Measurements from ENCODE around the gene CNGA4. TPM values are rescaled to one million over a fixed set of nuclear protein-coding genes. Genes with fewer than 3 reads are reported as not detected.

CNGA4 gene
- total RNA-seq (2014; rRNA removed; shearing (Covaris generic)): not detected in 2 replicates

DNA sequence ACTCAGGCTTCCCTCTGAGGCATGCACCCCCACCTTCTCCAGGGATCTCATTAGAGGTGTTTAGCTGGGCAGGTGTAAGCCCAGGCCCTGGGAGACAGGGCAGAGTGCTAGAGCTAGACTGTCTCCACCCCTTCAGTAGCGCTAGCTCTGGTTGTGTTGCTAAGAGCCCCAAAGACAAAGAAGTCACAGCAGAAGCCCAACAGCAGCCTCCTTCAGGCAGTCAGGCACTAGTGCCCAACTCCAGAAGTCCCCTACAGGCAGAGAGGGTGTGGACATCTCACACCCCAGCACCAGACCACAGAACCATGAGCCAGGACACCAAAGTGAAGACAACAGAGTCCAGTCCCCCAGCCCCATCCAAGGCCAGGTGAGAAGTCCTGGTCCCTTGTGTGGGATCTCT lies at the start of gene CNGA4:
TSS of gene CNGA4 (plus strand) at position 188 of the 400 bp plus-strand sequence. CDS start at position 306, 118 bp downstream.
- no peak for DNase-seq (ENCODE audit: low read depth)

- no peak for DNase-seq (ENCODE audit: low read depth)
Observed at GRCh38 chr11:6191742-6192141, 47.1 kb upstream of the CNGA4 start.

DNA sequence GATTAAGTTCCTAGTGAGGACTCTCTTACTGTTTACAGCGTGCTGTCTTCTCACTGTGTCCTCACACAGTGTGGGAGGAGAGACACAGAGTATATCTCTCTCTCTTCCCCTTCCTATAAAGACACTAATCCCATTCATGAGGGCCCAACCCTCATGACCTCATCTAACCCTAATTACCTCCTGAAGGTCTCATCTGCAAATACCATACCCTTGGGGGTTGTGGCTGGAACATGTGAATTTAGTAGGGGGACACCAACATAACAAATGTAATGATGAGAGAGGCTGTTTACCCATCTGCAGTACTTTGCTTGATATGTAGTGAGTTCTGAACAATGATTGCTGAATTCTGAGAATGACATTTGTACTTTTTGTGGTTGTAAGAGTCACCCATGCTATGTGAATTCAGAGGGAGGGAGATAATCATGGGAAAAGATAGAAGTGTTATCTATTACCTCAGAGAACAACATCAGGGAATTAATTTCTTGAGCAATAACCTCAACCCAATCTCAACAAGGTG lies 44.8 kb upstream of the CNGA4 start:
- DNase-seq (ENCODE audit: low read depth): no peak

GRCh38 chr11:6196396-6196795 lies 42.5 kb upstream of the CNGA4 start:
- DNase-seq (ENCODE audit: low read depth): no peak

DNA sequence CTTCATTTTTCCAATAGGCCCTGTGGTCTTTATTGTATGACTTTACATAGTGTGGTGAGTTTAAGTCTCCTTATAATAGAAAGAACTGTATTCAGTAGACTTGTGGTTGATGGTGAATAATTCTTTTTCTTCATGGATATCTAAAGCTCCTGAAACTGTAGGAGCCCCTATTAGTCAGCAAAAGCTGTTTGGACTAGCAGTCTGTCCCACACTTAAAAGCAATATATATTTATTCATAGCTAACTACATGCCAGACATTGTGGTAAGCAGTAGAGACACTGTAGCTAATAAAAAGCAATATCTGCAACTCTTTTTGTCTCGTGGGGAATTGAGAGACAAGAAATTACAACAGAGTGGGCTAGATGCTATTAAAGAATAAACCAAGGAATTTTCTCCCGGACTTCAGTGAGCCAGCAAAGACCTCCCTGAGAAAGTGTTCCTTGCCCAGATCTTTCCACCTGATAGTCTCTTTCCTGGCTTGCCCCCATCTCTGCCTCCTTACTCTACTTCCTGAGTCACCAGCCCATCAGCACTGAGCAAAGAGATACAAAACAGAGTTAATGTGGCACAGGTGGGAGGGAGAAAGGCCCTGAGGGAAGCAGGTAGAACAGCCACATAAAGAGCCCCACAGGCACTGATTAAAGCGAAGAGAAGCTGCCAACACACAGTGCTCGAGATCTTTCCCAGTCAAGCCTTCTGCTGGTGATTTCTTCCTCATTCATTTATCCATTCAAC lies 41.3 kb upstream of the CNGA4 start:
- no peak for DNase-seq (ENCODE audit: low read depth)

- no peak for DNase-seq (ENCODE audit: low read depth)
Observed at GRCh38 chr11:6199174-6199810, 39.6 kb upstream of the CNGA4 start, which contains the start of gene OR52W1. Gene OR52W1 (plus strand): TSS chr11:6199224. CDS start chr11:6199224, 0 bp downstream.

- no peak for DNase-seq (ENCODE audit: low read depth)
Observed at GRCh38 chr11:6200975-6201374, 37.9 kb upstream of the CNGA4 start.

DNA sequence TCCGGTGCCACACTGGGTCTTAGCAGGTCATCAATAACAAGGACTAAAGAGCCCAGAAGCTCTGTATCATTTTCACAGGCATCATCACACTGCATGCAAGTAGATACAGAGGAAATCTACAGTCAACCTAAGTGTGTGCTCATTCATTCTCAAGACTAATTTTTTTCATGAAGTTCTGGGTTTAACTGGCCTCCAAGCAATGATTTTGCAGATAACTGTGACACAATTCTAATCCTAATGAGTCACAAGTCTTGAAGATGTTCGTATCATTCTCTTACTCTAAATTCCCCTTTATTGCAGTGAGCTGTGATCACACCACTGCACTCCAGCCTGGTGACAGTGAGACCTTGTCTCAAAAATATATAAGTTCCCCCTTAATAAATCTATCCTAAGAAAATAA lies 37.4 kb upstream of the CNGA4 start:
- peak; percentile 9 for DNase-seq (ENCODE audit: low read depth)

GRCh38 chr11:6202041-6202440 lies 36.8 kb upstream of the CNGA4 start:
- no peak for DNase-seq (ENCODE audit: low read depth)

DNA sequence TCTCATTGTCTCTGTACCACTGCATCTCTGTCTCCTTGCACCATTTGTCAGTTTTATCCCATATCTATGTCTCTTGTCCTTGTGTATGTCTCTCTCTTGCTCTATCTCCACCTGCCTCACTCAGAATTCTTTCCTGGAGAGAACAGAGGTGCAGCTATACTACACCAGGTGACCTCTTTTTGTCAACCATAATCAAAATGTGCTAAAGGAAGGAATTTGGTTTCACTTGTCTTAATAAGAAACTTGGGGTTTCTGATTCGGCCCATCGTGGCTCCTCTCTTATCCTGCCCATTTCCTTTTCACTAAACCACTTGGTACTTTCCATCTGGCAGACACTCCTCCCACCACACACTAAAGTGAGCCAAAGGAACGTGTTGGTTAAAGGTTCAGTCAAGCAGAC lies 35.6 kb upstream of the CNGA4 start:
- DNase-seq (ENCODE audit: low read depth): no peak

DNA sequence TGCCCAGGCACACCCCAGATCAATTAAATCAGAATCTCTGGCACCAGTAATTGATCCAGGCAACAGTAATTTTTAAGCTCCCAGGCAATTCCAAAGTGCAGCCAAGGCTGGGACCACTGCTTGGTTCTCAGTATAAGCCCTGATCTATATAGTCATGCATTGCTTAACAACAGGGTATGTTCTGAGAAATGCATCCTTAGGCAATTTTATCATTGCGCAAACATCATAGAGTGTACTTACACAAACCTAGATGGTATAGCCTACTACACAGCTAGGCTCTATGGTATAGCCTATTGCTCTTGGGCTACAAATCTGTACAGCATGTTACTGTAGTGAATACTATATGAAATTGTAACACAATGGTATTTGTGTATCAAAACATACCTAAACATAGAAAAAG lies 34.2 kb upstream of the CNGA4 start:
- DNase-seq (ENCODE audit: low read depth): no peak

DNA sequence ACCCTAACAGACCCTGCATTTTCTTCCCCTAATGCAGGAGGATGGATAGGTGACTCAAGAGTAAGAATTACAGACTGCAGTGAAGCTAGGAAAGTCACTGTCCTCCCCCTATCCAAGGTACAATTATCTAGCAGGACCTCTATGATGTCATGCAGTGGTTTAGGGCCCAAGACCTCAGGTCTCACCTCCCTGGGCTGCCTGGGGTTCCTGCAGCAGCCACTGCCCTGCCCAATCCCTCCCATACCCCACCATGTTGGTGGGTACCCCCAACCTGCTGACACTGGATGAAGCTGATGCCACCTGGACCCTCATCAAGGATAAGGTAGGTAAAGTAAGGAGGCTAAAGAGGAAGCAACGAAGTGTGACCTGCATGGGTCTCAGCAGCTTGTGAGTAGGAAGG lies 33.5 kb upstream of the CNGA4 start, which contains the start of gene C11orf42:
TSS of gene C11orf42 (plus strand) at position 192 of the 400 bp plus-strand sequence. CDS start at position 251, 59 bp downstream.
- DNase-seq (ENCODE audit: low read depth): no peak

GRCh38 chr11:6206456-6207180 lies 32.3 kb upstream of the CNGA4 start:
- DNase-seq (ENCODE audit: low read depth): no peak

DNA sequence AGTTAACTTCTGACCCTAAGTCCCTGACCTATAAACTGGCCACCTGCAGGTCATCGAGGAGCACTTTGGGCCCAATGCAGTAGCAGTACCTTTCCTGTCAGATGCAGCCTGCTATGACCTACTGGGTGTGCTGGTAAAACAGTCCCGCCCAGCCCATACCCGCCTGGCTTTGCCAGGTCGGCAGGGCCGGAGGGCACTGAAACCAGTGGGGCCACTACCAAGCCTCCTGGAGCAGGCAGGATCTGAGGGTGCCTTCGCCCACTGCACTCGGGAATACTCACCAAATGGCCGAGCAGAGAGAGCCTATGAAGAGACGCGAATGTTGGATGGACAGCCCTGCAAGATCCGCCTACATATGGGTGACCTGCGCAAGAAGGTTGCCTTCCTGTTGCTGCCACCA lies 29.1 kb upstream of the CNGA4 start:
- no peak for DNase-seq (ENCODE audit: low read depth)

GRCh38 chr11:6210274-6210955 lies 28.5 kb upstream of the CNGA4 start:
- DNase-seq (ENCODE audit: low read depth): no peak

- no peak for DNase-seq (ENCODE audit: low read depth)
Observed at GRCh38 chr11:6214530-6214929, 24.4 kb upstream of the CNGA4 start.

GRCh38 chr11:6216501-6216900 lies 22.4 kb upstream of the CNGA4 start:
- DNase-seq (ENCODE audit: low read depth): no peak

DNA sequence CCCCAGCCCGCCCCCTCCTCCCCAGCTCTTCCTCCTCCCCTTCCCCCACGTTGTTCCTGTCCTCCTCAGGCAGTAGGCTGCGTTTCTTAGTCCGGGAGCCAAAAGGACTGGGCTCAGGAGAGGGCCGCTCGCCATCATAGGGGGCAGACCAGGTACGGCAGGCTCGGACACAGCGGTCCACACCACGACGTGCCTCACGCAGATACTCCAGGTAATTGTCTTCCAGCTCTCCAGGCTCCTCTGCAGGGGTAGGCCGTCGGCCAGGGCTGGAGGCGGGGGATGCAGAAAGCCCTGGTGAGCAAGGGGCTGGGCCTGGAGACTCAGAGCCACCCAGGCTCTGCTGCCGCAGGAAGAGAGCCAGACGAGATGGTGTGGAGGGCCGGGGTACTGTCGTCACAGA lies 21.2 kb upstream of the CNGA4 start:
- no peak for DNase-seq (ENCODE audit: low read depth)

GRCh38 chr11:6219359-6219758 lies 19.5 kb upstream of the CNGA4 start:
- DNase-seq (ENCODE audit: low read depth): peak; percentile 88

- DNase-seq (ENCODE audit: low read depth): no peak
Observed at GRCh38 chr11:6223854-6224253, 15.0 kb upstream of the CNGA4 start.

DNA sequence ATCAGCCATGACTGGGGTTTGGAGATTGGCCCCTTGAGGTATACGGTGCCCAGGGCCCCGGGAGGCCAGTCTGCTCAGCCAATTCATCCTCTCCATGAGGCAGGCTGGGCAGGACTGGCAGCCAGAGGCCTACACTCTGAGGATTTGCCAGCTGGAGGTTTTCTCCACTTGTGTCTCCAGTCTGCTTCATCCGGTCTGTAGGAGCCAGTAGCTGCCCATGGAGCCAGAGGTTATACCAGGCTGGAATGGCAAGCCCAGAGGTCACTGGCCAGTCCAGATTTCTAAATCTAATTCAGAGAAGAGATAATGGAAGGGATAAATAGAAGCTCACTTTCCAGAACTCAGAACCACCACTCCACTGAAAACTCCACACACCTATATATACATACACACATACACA lies 14.5 kb upstream of the CNGA4 start:
- DNase-seq (ENCODE audit: low read depth): no peak

DNA sequence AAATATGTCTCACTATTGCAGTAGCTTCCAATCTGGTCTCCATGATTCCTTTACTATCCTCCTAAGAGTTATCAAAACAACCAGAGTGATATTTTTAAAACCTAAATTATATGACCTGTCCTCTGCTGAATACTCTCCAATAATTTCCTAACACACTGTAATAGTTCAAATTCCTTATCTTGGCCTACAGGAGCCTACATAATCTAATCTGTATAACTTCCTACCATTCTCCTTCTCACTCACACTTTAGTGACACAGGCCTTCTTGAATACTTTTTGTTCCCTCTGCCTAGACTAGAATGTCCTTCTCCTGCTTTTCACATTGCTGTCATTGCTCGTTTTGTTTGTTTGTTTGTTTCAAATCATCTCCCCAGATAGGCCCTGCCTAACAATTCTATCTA lies 13.9 kb upstream of the CNGA4 start:
- no peak for DNase-seq (ENCODE audit: low read depth)
